Psoas muscle (tissue), 8 donors: ENCODE data around the gene PASK. TPM values are rescaled to one million over a fixed set of nuclear protein-coding genes. Genes with fewer than 3 reads are reported as not detected.

Source experiments
- ATAC-seq, 4 donors: fragments of 200-7000 bp; cut with Tn5 transposase; one replicate each; pipeline ENCODE4 v1.9.1; 2020; ENCODE audit warnings: moderate library complexity in 3 of 4, mild to moderate bottlenecking in 2 of 4
- DNase-seq, 2 donors: peaks; one replicate each; pipeline ENCODE4 v3.0.0-alpha.2; 2020
- H3K27ac ChIP-seq: fragments of 200-600 bp; one replicate; pipeline ENCODE4 v1.8.0; 2022
- H3K27me3 ChIP-seq, 3 donors: fragments of 200-600 bp in 1 of 3; one replicate each; pipeline versions ENCODE4 v1.6.1 to v1.8.0; 2013 to 2022; ENCODE audit warnings: low read length in 2 of 3, mild to moderate bottlenecking in 2 of 3, moderate library complexity in 1 of 3; ENCODE audit not compliant: insufficient read depth in 3 of 3
- H3K36me3 ChIP-seq, 2 donors: fragments of 200-600 bp in 1 of 2; one replicate each; pipeline versions ENCODE4 v1.6.1 to v1.8.0; 2013 to 2022; ENCODE audit warnings: low read depth in 1 of 2, mild to moderate bottlenecking in 1 of 2, moderate library complexity in 1 of 2; ENCODE audit not compliant: insufficient read depth in 1 of 2
- H3K4me1 ChIP-seq: fragments of 200-600 bp; one replicate; pipeline ENCODE4 v1.8.0; 2022
- H3K4me3 ChIP-seq: fragments of 200-600 bp; one replicate; pipeline ENCODE4 v1.8.0; 2022; ENCODE audit warnings: mild to moderate bottlenecking
- H3K9me3 ChIP-seq: fragments of 200-600 bp; one replicate; pipeline ENCODE4 v1.8.0; 2022
- CTCF ChIP-seq: fragments of 200-600 bp; IDR thresholded peaks from one replicate; pipeline ENCODE4 v1.8.0; 2022; ENCODE audit warnings: antibody characterized with exemption
- WGBS, 3 donors: extraction: QIAGEN DNeasy Blood & Tissue Kit; methylation state at CpG; one replicate each; pipeline versions ENCODE4 v1.1.6 to v1.1.7; 2013; 5-methylcytosine and 5-hydroxymethylcytosine counted together
- intact Hi-C, 2 donors: fragments of 100-400 bp; cut with DNase I; formaldehyde crosslinking; loops; one replicate each; pipeline versions ENCODE4 v1.11.0 to v1.14.2; 2022
- polyA plus RNA-seq, 3 donors: library from polyadenylated mRNA; stranded (reverse); fragments of 200-250 nt; gene quantifications; one replicate each; pipeline ENCODE4 v1.2.3, GENCODE V29; 2013
- total RNA-seq, 4 donors: library from RNA; stranded (reverse); fragmentation: NEBNext Ultra II Directional in 2 of 4; extraction: Animal tissue kit (Norgen Biotek cat#: 25700) in 2 of 4; gene quantifications; one replicate each; pipeline versions ENCODE4 v1.2.1 to v1.2.4, GENCODE V29; 2021 to 2023
- donor health status: healthy with polysubstance abuse.
- donor health status: DM: no; HTN: no; CAD: no; lungs with moderate emphysema.
- donor health status: Bipolar disorder and iron deficiency.
- donor health status: healthy.
- donor health status: DM: yes; HTN: yes; CAD: no.
- donor health status: DM: no; HTN: no; CAD: no.
- donor health status: DM: no; HTN: no; CAD: no.
- donor health status: DM: yes; HTN: yes; CAD: no.

Gene PASK
- total and polyA plus RNA-seq, 7 donors, result 0.41 to 1.9 (median 0.95) TPM

- 87 to 99% (median 94%) methylated on average over 9 of the region's 9 CpGs for WGBS, 3 donors
- Histone ChIP-seq H3K36me3 (no peaks in the 10 kb centered on the region), H3K4me3 (no peak overlapping the region), H3K27ac (no peak overlapping the region), H3K4me1 (no peaks in the 10 kb centered on the region), H3K9me3 (no peaks in the 10 kb centered on the region), H3K27me3 (no peaks in the 10 kb centered on the region)
- intact Hi-C loops, result no loop called here
- DNase-seq (no peak), ATAC-seq (no peak)
- TF ChIP-seq CTCF, result no peak
Observed at GRCh38 chr2:241110089-241110606, 39.1 kb downstream of the PASK start.

GRCh38 chr2:241109210-241110088 lies 39.8 kb downstream of the PASK start:
- WGBS, 3 donors, result 87 to 91% (median 89%) methylated on average over 14 of the region's 14 CpGs
- no peaks in the 10 kb centered on the region for H3K4me1 ChIP-seq
- H3K4me3 ChIP-seq, result no peak overlapping the region
- H3K36me3 ChIP-seq, result no peaks in the 10 kb centered on the region
- intact Hi-C loops, result loop anchor here in 1 of 2 donors (5.0 kb wide), 1 partner anchor 38 kb away; the partner anchor contains the start of gene PASK
- ATAC-seq, result no peak
- H3K9me3 ChIP-seq, result no peaks in the 10 kb centered on the region
- H3K27me3 ChIP-seq, result no peaks in the 10 kb centered on the region
- H3K27ac ChIP-seq, result no peak overlapping the region
- TF ChIP-seq CTCF, result no peak
- no peak for DNase-seq

- no peaks in the 10 kb centered on the region for H3K4me1 ChIP-seq
- no peaks in the 10 kb centered on the region for H3K9me3 ChIP-seq
- intact Hi-C loops, result loop anchor here in 1 of 2 donors (5.0 kb wide), 1 partner anchor 39 kb away; the partner anchor contains the start of gene PASK
- no peak overlapping the region for H3K4me3 ChIP-seq
- no peaks in the 10 kb centered on the region for H3K36me3 ChIP-seq
- H3K27me3 ChIP-seq, result no peaks in the 10 kb centered on the region
- H3K27ac ChIP-seq, result no peak overlapping the region
- WGBS, 3 donors, result 70 to 76% (median 75%) methylated on average over 35 of the region's 35 CpGs
- TF ChIP-seq CTCF, result no peak
- DNase-seq, result no peak
- ATAC-seq, result no peak
Observed at GRCh38 chr2:241108271-241109209, 40.7 kb downstream of the PASK start.

- H3K4me1 ChIP-seq, result peaks cover 7% of the 10 kb centered on the region
- H3K9me3 ChIP-seq, result no peaks in the 10 kb centered on the region
- ATAC-seq, result no peak
- H3K27ac ChIP-seq, result no peak overlapping the region
- no peak overlapping the region for H3K4me3 ChIP-seq
- DNase-seq, result no peak
- 89 to 94% (median 91%) methylated on average over 9 of the region's 9 CpGs for WGBS, 3 donors
- no peaks in the 10 kb centered on the region for H3K36me3 ChIP-seq
- TF ChIP-seq CTCF, result no peak
- intact Hi-C loops, result loop anchor here in 1 of 2 donors (5.0 kb wide), 1 partner anchor 40 kb away; the partner anchor contains the start of gene PASK
- H3K27me3 ChIP-seq, result no peaks in the 10 kb centered on the region
Observed at GRCh38 chr2:241107031-241107783, 42.1 kb downstream of the PASK start.
